GM18907 (cell line): ENCODE data around the gene KIRREL2.

ENCODE experiments used
- ATAC-seq: cut with Tn5 transposase; IDR thresholded peaks from one replicate; pipeline ENCODE4 v1.9.1; 2021; ENCODE audit warnings: mild to moderate bottlenecking, moderate library complexity; ENCODE audit not compliant: unreplicated experiment

KIRREL2 gene

DNA sequence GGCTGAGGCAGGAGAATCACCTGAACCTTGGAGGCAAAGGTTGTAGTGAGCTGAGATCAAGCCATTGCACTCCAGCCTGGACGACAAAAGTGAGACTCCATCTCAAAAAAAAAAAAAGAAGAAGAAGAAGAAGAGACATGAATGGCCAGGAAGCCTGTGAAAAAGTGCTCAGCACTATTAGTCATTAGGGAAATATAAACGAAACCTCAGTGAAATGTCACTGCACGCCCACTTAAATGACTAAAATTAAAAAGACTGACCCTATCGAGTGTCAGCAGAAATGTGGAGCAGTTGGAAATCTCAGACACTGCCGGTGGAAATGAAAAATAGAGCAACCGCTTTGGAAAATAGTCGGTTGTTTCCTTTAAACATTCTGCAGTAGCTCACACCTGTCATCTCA lies 56.9 kb downstream of the KIRREL2 start:
- no peak for ATAC-seq

DNA sequence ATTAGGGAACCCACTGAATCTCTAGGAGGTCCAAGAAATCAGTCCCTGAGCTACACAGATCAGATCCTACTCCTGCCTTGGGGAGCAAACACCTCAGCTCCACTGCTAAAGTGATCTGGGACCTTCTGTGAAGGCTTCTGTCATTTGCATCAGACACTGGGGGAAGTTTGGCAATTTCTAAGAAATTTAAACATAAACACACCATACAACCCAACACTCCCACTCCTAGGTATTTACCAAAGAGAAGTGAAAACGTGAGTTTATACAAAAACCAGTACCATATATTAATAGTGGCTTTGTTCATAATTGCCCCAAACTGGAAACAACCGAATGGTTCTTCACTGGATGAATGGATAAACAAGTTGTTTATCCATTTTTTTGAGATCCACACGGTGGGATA lies 58.7 kb downstream of the KIRREL2 start:
- no peak for ATAC-seq
